Renal pelvis (tissue), 4 donors: ENCODE results near the gene CDYL2. TPM values are rescaled to one million over a fixed set of nuclear protein-coding genes. Genes with fewer than 3 reads are reported as not detected.
A peak's percentile ranks its signal among the peaks of the same experiment; 100 is the strongest.
"Not testable (repeated sequence)": the region's sequence is repeated elsewhere in the genome, so short reads cannot be mapped to it uniquely, and the experiment has no call there.

Experiments used
- DNase-seq: peaks from one replicate; pipeline ENCODE4 v3.0.0-alpha.2; 2013
- polyA plus RNA-seq, 3 donors: library from polyadenylated mRNA; unstranded; fragments of 120-200 nt; gene quantifications; one replicate each; pipeline ENCODE4 v1.2.1, GENCODE V29; 2013; ENCODE audit not compliant: insufficient read length in 3 of 3

Gene CDYL2
- polyA plus RNA-seq, 3 donors = 6.6 to 7.8 (median 7.3) TPM

GRCh38 chr16:80751167-80751566 lies 53.2 kb downstream of the CDYL2 start:
- DNase-seq = peak; percentile 5

- DNase-seq = no peak
Measured at GRCh38 chr16:80746231-80746630, 58.2 kb downstream of the CDYL2 start.

DNA sequence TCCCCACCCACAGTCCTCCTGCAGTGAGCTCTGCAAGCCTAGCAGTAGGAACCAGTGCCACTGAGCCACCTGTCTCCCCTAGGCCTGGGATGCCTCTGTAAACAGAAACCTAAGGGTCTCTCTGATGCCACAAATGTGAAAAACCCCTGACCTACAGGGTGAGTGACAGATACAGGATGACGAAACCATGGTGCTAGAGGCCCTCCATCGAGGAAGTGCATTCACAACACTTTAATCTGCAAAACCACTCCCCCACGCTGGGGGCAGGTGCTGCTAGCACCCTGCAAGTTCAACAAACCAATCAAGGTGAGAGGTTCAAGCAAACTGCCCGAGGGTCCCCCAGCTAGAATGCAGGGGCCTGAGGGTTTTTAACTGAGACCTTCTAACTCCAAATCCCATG lies 59.5 kb downstream of the CDYL2 start:
- no peak for DNase-seq

- no peak for DNase-seq
Measured at GRCh38 chr16:80743772-80744171, 60.6 kb downstream of the CDYL2 start.

DNA sequence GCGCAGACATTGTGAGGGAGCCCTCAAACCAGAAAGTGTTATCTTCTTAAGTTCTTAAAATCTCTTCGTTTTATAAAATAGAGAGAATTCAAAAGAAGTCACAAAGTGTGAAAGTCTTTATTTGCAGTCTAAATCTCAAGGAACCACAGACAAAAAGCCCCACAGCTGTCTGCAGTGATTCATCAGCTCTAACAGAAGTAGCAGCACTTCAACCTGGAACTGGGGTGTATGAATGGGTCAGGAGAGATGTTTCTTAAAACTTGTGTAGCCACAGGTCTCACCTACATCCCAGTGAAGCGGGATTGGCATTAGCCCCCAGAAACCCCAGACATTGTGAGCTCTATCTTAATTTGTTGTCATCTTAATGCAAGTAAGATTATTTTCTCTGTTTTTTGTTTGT lies 61.1 kb downstream of the CDYL2 start:
- DNase-seq = no peak

DNA sequence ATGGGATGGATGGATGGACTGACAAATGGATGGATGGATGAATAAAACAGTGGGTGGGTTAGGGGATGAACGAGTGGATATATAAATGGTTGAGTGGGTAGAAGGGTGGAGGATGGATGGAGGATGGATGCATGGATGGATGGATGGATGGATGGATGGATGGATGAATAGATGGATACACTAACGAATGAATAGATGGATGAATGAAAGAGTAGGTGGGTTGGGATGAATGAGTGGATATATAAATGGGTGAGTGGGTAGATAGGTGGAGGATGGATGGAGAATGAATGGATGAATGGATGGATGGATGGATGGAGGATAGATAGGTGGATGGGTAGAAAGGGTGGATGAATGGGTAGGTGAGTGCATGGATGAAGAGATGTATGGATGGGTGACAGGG lies 62.1 kb downstream of the CDYL2 start:
- no peak for DNase-seq

GRCh38 chr16:80741724-80742123 lies 62.7 kb downstream of the CDYL2 start:
- DNase-seq = no peak

GRCh38 chr16:80739523-80739922 lies 64.9 kb downstream of the CDYL2 start:
- no peak for DNase-seq

GRCh38 chr16:80738521-80738920 lies 65.9 kb downstream of the CDYL2 start:
- no peak for DNase-seq

GRCh38 chr16:80735846-80736245 lies 68.6 kb downstream of the CDYL2 start:
- no peak for DNase-seq

DNA sequence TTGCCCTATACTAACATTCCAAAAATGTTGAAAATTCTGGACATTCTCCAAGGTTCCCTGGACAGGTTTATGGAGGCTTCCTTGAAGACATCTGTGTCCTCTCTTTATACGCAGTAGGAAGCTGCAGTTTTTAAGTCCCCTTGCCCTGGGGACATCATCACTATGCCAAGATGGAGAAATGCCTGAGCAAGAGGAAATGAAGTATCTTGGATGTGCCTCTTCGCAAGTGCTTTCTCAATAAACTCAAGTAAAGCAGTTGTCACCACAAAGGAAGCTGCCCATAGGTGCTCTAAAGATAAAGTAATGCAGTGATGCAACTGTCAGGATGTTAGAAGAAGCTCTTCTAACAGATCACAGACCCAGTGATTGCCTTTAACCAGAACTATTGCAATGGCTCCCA lies 71.0 kb downstream of the CDYL2 start:
- DNase-seq = no peak

DNA sequence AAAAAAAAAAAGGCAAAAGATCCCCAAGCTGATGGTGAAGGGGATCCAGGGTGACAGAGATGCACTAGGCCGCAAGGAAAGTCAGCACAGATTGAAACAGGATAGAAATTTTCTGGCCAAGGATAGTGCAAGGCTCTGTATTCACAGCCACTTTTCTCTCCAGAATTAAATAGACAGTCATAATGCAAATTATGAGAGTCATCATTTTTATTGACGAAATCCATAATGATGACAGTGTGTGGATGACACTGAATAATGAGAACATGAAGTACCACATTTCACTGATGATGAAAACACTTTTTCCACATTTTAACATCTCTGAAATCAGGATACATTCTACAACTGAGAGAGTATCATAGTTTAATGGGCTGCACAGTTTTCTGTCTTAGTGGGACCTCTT lies 72.5 kb downstream of the CDYL2 start:
- DNase-seq = no peak

DNA sequence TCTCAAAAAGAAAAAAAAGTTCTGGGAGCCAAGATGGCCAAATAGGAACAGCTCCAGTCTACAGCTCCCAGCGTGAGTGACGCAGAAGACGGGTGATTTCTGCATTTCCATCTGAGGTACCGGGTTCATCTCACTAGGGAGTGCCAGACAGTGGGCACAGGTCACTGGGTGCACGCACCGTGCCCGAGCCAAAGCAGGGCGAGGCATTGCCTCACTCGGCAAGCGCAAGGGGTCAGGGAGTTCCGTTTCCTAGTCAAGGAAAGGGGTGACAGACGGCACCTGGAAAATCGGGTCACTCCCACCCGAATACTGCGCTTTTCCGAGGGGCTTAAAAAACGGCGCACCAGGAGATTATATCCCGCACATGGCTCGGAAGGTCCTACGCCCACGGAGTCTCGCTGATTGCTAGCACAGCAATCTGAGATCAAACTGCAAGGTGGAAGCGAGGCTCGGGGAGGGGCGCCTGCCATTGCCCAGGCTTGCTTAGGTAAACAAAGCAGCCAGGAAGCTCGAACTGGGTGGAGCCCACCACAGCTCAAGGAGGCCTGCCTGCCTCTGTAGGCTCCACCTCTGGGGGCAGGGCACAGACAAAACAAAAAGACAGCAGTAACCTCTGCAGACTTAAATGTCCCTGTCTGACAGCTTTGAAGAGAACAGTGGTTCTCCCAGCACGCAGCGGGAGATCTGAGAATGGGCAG lies 77.2 kb downstream of the CDYL2 start:
- DNase-seq = not testable (repeated sequence)

DNA sequence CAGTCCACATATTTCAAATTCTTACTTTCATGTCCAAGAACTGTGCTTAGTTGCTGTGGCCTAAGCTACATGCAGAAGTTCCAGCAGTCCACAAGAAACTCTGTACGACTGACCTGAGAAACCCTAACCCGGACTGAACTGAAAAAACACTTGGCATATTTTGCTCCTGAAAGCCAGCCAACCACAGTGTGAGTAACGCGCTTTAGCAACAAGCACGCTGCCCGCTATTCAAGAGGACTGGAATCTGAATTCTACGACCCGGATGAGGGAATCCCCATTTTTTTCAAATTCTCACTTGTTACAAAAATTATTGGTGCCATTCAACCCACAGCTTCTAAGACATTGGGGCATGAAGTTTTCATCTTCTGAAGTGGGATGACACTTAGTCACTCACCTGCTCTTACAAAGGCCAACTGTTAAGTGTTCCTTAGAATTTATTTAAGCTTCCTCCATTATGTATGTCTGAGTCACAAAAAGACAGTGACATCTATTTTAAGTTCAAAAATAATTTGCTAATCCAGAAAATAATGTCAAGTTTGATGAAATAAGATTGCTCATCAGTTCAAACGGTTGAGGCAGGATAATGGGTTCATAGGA lies 78.7 kb downstream of the CDYL2 start:
- DNase-seq = no peak

DNA sequence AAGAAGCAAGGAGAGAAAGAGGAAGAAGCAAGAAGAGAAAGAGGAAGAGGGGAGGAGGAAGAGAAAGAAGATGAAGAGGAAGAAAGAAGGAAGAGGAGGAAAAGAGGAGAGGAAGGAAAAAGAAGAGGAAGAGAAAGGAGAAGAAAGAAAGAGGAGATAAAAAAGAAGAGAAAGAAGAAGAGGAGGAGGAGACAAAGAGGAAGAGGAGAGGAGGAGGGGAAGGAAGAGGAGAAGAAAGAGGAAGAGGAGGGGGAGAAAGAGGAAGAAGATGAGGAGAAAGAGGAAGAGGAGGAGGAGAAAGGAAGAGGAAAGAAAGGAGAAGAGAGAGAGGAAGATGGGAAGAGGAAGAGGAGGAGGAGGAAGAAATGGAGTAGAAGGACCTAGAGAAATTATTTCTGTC lies 80.4 kb downstream of the CDYL2 start:
- DNase-seq = no peak

GRCh38 chr16:80723091-80723490 lies 81.3 kb downstream of the CDYL2 start:
- no peak for DNase-seq

- DNase-seq = no peak
Measured at GRCh38 chr16:80720804-80721371, 83.5 kb downstream of the CDYL2 start.

- DNase-seq = no peak
Measured at GRCh38 chr16:80719573-80719972, 84.8 kb downstream of the CDYL2 start.

- DNase-seq = no peak
Measured at GRCh38 chr16:80718480-80719220, 85.7 kb downstream of the CDYL2 start.

- no peak for DNase-seq
Measured at GRCh38 chr16:80717611-80718010, 86.8 kb downstream of the CDYL2 start.

DNA sequence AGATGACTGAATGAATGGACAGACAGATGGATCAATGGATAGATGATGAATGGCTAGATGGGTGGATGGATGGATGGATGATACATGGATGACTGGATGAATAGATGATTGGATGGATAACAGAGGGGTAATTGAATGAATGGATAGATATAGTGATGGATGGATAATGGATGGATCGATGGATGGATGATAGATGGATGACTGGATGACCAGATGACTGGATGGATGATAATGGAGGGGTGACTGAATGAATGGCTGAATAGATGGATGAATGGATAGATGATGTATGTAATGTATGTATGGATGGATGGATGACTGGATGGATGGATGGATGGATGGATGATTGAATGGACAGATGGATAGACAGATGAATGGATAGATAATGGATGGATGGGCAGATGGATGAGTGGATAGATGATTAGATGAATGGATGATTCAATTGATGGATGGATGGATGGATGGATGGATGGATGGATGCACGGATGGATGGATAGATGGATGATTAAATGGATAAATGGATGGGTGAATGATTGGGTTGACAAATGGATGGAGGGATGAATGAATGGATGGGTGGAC lies 87.7 kb downstream of the CDYL2 start:
- no peak for DNase-seq

DNA sequence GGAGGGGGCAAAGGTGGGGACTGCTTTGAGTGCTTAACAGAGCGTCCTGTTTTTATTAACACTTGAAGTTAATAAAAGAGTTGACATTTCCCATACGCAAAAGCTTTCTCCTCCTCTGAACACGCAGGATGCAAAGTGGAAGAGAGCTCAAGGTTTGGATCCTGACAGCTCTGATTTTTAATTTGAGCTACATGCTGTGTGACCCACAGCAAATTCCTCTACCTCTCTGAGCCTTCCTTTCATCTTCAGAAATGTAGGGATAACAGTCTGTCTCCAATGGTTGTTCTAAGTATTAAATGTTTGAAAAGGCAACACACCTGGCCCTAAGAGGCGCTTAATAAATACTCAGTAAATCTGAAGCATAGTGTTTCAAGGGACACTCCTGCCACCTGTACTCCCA lies 93.0 kb downstream of the CDYL2 start:
- no peak for DNase-seq

GRCh38 chr16:80710918-80711317 lies 93.5 kb downstream of the CDYL2 start:
- DNase-seq = no peak
